Naive B cell (primary cell): ENCODE measurements around the gene TAPT1. TPM values are rescaled to one million over a fixed set of nuclear protein-coding genes. Genes with fewer than 3 reads are reported as not detected.
"Not testable (repeated sequence)": the region's sequence is repeated elsewhere in the genome, so short reads cannot be mapped to it uniquely, and the experiment has no call there.

Experiments used
- ATAC-seq, 2 donors: fragments of 150-1000 bp; cut with Tn5 transposase; 2 replicates each; pipeline ENCODE4 v1.10.0; 2021; ENCODE audit warnings: low read depth in 2 of 2, mild to moderate bottlenecking in 2 of 2, moderate library complexity in 2 of 2
- DNase-seq: peaks from one replicate; pipeline ENCODE4 v3.0.0; 2022
- H3K27ac Mint-ChIP-seq, 6 donors: one replicate each; pipeline ENCODE4 v1.8.0; 2020 to 2022; ENCODE audit warnings: mild to moderate bottlenecking in 6 of 6, mixed read lengths in 6 of 6, moderate library complexity in 5 of 6, inconsistent platforms in 2 of 6
- H3K27me3 Mint-ChIP-seq, 3 donors: one replicate each; pipeline ENCODE4 v1.8.0; 2021 to 2022; ENCODE audit warnings: mixed read lengths in 3 of 3, mild to moderate bottlenecking in 1 of 3
- H3K36me3 Mint-ChIP-seq, 2 donors: one replicate each; pipeline ENCODE4 v1.8.0; 2020 to 2022; ENCODE audit warnings: mixed read lengths in 2 of 2, inconsistent platforms in 1 of 2, mild to moderate bottlenecking in 1 of 2
- H3K4me1 Mint-ChIP-seq, 3 donors: one replicate each; pipeline ENCODE4 v1.8.0; 2020 to 2022; ENCODE audit warnings: mixed read lengths in 3 of 3, inconsistent platforms in 1 of 3, mild to moderate bottlenecking in 1 of 3, moderate library complexity in 1 of 3
- H3K4me3 Mint-ChIP-seq, 8 donors: one replicate each; pipeline ENCODE4 v1.8.0; 2020 to 2022; ENCODE audit warnings: mild to moderate bottlenecking in 8 of 8, mixed read lengths in 8 of 8, moderate library complexity in 8 of 8, inconsistent platforms in 2 of 8
- H3K9me3 Mint-ChIP-seq, 7 donors: one replicate each; pipeline ENCODE4 v1.8.0; 2020 to 2022; ENCODE audit warnings: mixed read lengths in 7 of 7, mild to moderate bottlenecking in 5 of 7, inconsistent platforms in 2 of 7, moderate library complexity in 1 of 7
- polyA plus RNA-seq, 6 donors: library from polyadenylated mRNA; unstranded; fragments of 300-500 nt; fragmentation: Illumina TruSeq; gene quantifications; one replicate each; pipeline ENCODE4 v1.2.3, GENCODE V29; 2021; ENCODE audit warnings: low read depth in 6 of 6

The TAPT1 gene
- polyA plus RNA-seq, 6 donors from 2014 or later, result 119 to 235 (median 190) TPM

- H3K27ac Mint-ChIP-seq, result no peak overlapping the region
- H3K9me3 Mint-ChIP-seq, result peaks cover 4 to 26% (median 7%) of the 10 kb centered on the region in 7 donors
- H3K27me3 Mint-ChIP-seq, result no peaks in the 10 kb centered on the region
- DNase-seq (no peak), ATAC-seq (no peak)
- H3K4me1 Mint-ChIP-seq, result no peaks in the 10 kb centered on the region
- peak overlapping the region in 1 of 8 donors; percentile 0 for H3K4me3 Mint-ChIP-seq
- H3K36me3 Mint-ChIP-seq, result no peaks in the 10 kb centered on the region
Observed at GRCh38 chr4:16150716-16151115, 75.6 kb downstream of the TAPT1 start.

DNA sequence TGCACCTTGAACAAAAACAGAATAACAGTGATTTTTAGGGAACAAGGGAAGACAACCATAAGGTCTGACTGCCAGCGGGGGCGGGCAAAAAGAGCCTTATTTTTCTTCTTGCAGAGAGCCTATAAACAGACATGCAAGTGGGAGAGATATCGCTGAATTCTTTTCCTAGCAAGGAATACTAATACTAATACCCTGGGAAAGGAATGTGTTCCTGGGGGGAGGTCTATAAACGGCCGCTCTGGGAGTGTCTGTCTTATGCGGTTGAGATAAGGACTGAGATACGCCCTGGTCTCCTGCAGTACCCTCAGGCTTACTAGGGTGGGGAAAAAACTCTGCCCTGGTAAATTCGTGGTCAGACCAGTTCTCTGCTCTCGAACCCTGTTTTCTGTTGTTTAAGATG lies 81.4 kb downstream of the TAPT1 start:
- not testable (repeated sequence) for H3K4me3 Mint-ChIP-seq, H3K27me3 Mint-ChIP-seq, H3K27ac Mint-ChIP-seq, DNase-seq, H3K4me1 Mint-ChIP-seq, ATAC-seq
- peaks cover 9 to 77% (median 32%) of the 10 kb centered on the region in 7 donors for H3K9me3 Mint-ChIP-seq
- H3K36me3 Mint-ChIP-seq, result peaks cover 5 to 21% of the 10 kb centered on the region in 2 donors

DNA sequence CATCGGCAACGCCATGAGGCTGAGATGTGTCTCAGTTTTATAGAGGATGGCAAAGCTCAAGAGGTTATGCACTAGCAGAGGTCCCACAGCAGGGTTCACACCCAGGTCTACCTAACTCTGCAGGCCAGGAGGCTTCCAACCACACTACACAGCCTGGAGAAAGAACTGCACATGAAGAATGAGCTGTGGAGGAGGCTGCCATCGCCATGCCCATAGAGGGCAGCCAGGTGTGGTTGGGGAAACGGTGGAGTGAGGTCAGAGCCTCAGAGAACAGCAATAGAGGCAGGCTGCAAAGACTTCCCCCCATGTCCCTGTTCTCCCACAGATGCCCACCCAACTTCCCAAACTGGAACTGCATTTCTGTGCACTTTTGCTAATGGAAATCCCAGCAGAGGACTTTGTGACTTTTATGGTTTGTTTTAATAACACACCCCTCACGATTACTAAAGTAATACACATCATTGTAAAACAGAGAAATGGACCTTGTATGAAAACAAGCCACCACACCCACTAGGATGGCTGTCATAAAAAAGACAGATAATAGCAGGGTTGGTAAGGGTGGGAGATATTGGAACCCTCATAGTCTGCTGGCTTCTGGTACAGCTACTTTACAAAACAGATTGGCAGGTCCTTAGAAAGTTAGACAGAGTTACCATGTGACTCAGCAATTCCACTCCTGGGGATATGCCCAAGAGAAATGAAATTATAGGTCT lies 83.5 kb downstream of the TAPT1 start:
- ATAC-seq (no peak), DNase-seq (no peak)
- Mint-ChIP-seq H3K4me3 (no peak overlapping the region), H3K9me3 (peaks cover 9 to 68% (median 32%) of the 10 kb centered on the region in 7 donors), H3K4me1 (no peaks in the 10 kb centered on the region), H3K27ac (no peak overlapping the region), H3K36me3 (peaks cover 5 to 22% of the 10 kb centered on the region in 2 donors), H3K27me3 (peaks cover 0 to 13% (median 10%) of the 10 kb centered on the region in 3 donors)

DNA sequence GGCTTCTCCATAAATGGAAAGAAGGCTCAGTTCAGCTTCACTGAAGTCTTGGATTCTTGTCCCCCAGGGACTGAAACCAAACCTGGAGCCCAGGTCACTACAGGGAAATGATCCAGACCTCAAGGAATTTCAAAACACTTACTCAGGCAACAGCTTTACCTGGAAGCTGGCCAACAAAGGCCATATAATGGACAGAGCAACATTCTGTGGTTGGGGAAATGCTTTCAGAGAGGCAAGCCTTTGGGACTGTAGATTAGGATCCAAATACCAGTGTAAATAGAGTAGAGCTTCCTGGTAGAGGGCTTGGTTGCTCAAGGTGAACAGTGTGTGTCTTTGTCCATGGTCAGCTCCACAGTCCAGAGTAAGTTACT lies 85.4 kb downstream of the TAPT1 start:
- DNase-seq (no peak), ATAC-seq (no peak)
- peaks cover 0 to 13% (median 10%) of the 10 kb centered on the region in 3 donors for H3K27me3 Mint-ChIP-seq
- no peak overlapping the region for H3K4me3 Mint-ChIP-seq
- H3K9me3 Mint-ChIP-seq, result peaks cover 6 to 60% (median 30%) of the 10 kb centered on the region in 7 donors
- H3K27ac Mint-ChIP-seq, result no peak overlapping the region
- no peaks in the 10 kb centered on the region for H3K4me1 Mint-ChIP-seq
- peaks cover 5 to 24% of the 10 kb centered on the region in 2 donors for H3K36me3 Mint-ChIP-seq

- H3K4me1 Mint-ChIP-seq, result no peaks in the 10 kb centered on the region
- H3K9me3 Mint-ChIP-seq, result peaks cover 7 to 60% (median 25%) of the 10 kb centered on the region in 7 donors
- H3K4me3 Mint-ChIP-seq, result no peak overlapping the region
- H3K36me3 Mint-ChIP-seq, result peaks cover 5 to 29% of the 10 kb centered on the region in 2 donors
- H3K27ac Mint-ChIP-seq, result no peak overlapping the region
- peaks cover 0 to 13% (median 10%) of the 10 kb centered on the region in 3 donors for H3K27me3 Mint-ChIP-seq
- no peak for ATAC-seq
- no peak for DNase-seq
Observed at GRCh38 chr4:16140231-16140878, 85.9 kb downstream of the TAPT1 start.

DNA sequence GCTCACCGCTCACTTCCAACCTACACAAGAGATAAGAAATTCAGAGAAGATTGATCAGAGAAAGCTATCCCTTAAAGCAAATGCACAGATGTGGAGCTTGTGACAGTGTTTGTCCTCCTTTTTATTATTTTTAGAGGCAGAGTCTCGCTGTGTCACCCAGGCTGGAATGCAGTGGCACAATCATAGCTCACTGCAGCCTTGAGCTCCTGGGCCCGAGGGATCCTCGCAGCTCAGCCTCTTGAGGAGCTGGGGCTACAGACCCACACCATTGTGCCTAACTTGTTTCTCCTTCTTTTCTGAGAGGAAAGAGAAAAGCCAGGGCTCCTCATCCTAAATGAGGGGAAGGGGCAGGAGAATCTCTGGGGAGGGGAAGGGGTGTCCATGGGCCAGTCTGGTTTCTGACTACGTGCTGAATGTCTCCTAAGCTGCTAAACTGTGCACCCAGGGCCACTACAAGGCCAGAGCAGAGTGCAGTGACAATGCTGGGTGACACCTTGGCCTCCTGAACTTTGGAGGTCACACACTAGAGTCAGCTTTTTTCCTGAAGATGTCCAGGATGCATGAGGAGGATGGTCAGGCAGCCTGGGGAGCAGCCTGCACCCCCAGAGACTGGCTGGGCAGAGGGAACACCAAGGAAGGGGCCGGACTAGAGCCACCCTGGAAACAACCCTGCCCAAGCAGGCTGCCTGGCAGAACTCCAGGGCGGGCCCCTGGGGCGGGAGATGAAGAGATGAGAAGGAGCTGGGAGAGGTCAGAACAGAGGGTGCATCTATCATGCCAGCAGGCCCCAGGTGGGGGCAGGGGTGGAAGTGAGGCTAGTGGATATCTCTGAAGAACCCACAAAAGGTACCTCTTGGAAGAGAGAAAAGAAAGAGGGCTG lies 87.0 kb downstream of the TAPT1 start:
- H3K4me1 Mint-ChIP-seq, result no peaks in the 10 kb centered on the region
- no peak overlapping the region for H3K27ac Mint-ChIP-seq
- H3K9me3 Mint-ChIP-seq, result peaks cover 8 to 61% (median 18%) of the 10 kb centered on the region in 7 donors
- H3K36me3 Mint-ChIP-seq, result peaks cover 5 to 36% of the 10 kb centered on the region in 2 donors
- H3K4me3 Mint-ChIP-seq, result no peak overlapping the region
- ATAC-seq (no peak), DNase-seq (no peak)
- peaks cover 0 to 18% (median 14%) of the 10 kb centered on the region in 3 donors for H3K27me3 Mint-ChIP-seq

- no peak overlapping the region for H3K27ac Mint-ChIP-seq
- H3K36me3 Mint-ChIP-seq, result peaks cover 0 to 31% of the 10 kb centered on the region in 2 donors
- no peaks in the 10 kb centered on the region for H3K4me1 Mint-ChIP-seq
- peaks cover 0 to 21% (median 16%) of the 10 kb centered on the region in 3 donors for H3K27me3 Mint-ChIP-seq
- H3K4me3 Mint-ChIP-seq, result no peak overlapping the region
- DNase-seq (no peak), ATAC-seq (no peak)
- peaks cover 5 to 43% (median 13%) of the 10 kb centered on the region in 7 donors for H3K9me3 Mint-ChIP-seq
Observed at GRCh38 chr4:16136827-16137226, 89.4 kb downstream of the TAPT1 start.

- H3K4me1 Mint-ChIP-seq, result no peaks in the 10 kb centered on the region
- no peak overlapping the region for H3K4me3 Mint-ChIP-seq
- H3K27me3 Mint-ChIP-seq, result peaks cover 0 to 21% (median 16%) of the 10 kb centered on the region in 3 donors
- no peak for DNase-seq
- peaks cover 0 to 31% of the 10 kb centered on the region in 2 donors for H3K36me3 Mint-ChIP-seq
- peaks cover 5 to 40% (median 12%) of the 10 kb centered on the region in 7 donors for H3K9me3 Mint-ChIP-seq
- no peak for ATAC-seq
- H3K27ac Mint-ChIP-seq, result no peak overlapping the region
Observed at GRCh38 chr4:16136311-16136710, 90.0 kb downstream of the TAPT1 start.

GRCh38 chr4:16133406-16133805 lies 92.9 kb downstream of the TAPT1 start:
- H3K4me3 Mint-ChIP-seq, result no peak overlapping the region
- peaks cover 0 to 8% (median 6%) of the 10 kb centered on the region in 3 donors for H3K27me3 Mint-ChIP-seq
- H3K9me3 Mint-ChIP-seq, result peaks cover 3 to 23% (median 8%) of the 10 kb centered on the region in 7 donors
- H3K4me1 Mint-ChIP-seq, result no peaks in the 10 kb centered on the region
- no peak for DNase-seq
- no peak for ATAC-seq
- no peak overlapping the region for H3K27ac Mint-ChIP-seq
- H3K36me3 Mint-ChIP-seq, result peaks cover 0 to 18% of the 10 kb centered on the region in 2 donors

GRCh38 chr4:16131293-16131692 lies 95.0 kb downstream of the TAPT1 start:
- Mint-ChIP-seq H3K27ac (no peak overlapping the region), H3K4me3 (no peak overlapping the region)

GRCh38 chr4:16129336-16129735 lies 96.9 kb downstream of the TAPT1 start:
- Mint-ChIP-seq H3K27me3 (peaks cover 0 to 3% (median 2%) of the 10 kb centered on the region in 3 donors), H3K9me3 (peaks cover 0 to 2% (median 1%) of the 10 kb centered on the region in 7 donors), H3K4me3 (no peak overlapping the region), H3K4me1 (no peaks in the 10 kb centered on the region), H3K27ac (no peak overlapping the region), H3K36me3 (peaks cover 0 to 4% of the 10 kb centered on the region in 2 donors)
- ATAC-seq, result no peak
- DNase-seq, result no peak

More at GRCh38 chr4:16131293-16131692, 95.0 kb downstream of the TAPT1 start:
- DNase-seq (no peak), ATAC-seq (no peak)
- Mint-ChIP-seq H3K27me3 (peaks cover 0 to 8% (median 6%) of the 10 kb centered on the region in 3 donors), H3K36me3 (peaks cover 0 to 18% of the 10 kb centered on the region in 2 donors), H3K9me3 (peaks cover 3 to 22% (median 8%) of the 10 kb centered on the region in 7 donors), H3K4me1 (no peaks in the 10 kb centered on the region)

DNA sequence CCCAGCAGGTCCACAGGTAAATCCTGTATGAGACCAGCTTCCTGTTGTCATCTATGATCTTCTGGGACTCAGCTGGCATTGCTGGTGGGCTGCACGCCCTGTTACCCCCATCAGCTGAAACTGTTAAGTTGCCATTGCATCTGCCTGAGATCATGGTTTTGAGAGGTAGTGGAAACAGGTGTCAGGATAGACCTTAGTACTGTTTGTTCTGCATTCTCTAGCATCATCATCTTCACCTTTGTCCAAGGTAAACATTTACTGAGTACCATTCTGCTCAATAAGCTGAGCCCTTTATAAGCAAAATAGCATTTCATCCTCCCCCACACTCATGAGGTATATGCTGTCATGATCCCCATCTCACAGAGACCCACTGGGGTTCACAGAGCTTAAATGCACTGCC lies 99.6 kb downstream of the TAPT1 start:
- Mint-ChIP-seq H3K27ac (peak overlapping the region in 2 of 6 donors; percentile 18 to 35), H3K36me3 (no peaks in the 10 kb centered on the region)

More for the DNA sequence above, 99.6 kb downstream of the TAPT1 start:
- no peaks in the 10 kb centered on the region for H3K27me3 Mint-ChIP-seq
- H3K4me1 Mint-ChIP-seq, result peaks cover 12 to 22% (median 18%) of the 10 kb centered on the region in 3 donors
- H3K4me3 Mint-ChIP-seq, result no peak overlapping the region
- no peaks in the 10 kb centered on the region for H3K9me3 Mint-ChIP-seq
- no peak for DNase-seq
- ATAC-seq, result no peak
